ENCODE data around the gene CDH6.
"Not testable (repeated sequence)": the region's sequence is repeated elsewhere in the genome, so short reads cannot be mapped to it uniquely, and the experiment has no call there.

Gene CDH6

DNA sequence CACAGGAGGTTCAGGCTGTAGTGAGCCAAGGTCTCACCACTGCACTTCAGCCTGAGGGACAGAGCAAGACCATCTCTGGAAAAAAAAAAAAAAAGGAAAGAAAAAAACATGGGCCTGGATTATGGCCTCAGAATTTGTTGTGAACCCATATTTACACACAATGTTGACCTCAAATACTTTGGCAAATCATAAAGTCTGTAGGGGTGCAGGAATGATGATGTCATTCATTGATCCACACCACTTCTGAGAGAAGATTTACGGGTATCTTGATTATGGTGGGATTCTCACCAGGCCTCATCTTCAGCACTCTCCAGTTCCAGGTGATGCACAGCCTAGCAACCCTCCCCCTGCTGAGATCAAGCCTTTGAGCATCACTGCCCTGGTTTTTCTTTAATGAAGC is 156.9 kb downstream of the CDH6 start:
- Mint-ChIP-seq H3K27me3 (peaks cover 12% of the 10 kb centered on the region), H3K9me3 (no peaks in the 10 kb centered on the region), H3K27ac (no peak overlapping the region), H3K36me3 (ENCODE audit: low read depth) (no peaks in the 10 kb centered on the region), H3K4me1 (ENCODE audit: low read depth) (no peaks in the 10 kb centered on the region), H3K4me3 (no peak overlapping the region)
- no peak for DNase-seq

DNA sequence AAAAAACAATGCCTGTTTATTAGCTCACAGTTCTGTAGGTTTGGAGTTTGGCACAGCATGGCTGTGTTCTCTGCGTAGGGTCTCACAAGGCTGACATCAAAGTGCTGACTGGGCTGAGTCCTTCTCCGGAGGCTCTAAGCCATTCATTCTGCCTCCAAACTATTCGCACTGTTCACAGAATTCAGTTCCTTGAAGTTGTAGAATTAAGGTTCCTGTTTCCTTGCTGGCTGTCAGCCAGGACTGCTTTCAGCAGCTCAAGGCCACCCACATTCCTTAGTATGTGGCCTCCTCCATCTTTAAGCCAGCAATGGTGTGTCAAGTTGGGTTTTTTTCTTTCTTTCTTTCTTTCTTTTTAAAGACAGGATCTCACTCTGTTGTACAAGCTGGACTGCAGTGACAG is 161.9 kb downstream of the CDH6 start:
- H3K4me3 Mint-ChIP-seq, result no peak overlapping the region
- no peaks in the 10 kb centered on the region for H3K36me3 Mint-ChIP-seq (ENCODE audit: low read depth)
- H3K4me1 Mint-ChIP-seq (ENCODE audit: low read depth), result no peaks in the 10 kb centered on the region
- H3K27ac Mint-ChIP-seq, result no peak overlapping the region
- DNase-seq, result no peak
- H3K27me3 Mint-ChIP-seq, result peaks cover 12% of the 10 kb centered on the region
- no peaks in the 10 kb centered on the region for H3K9me3 Mint-ChIP-seq

DNA sequence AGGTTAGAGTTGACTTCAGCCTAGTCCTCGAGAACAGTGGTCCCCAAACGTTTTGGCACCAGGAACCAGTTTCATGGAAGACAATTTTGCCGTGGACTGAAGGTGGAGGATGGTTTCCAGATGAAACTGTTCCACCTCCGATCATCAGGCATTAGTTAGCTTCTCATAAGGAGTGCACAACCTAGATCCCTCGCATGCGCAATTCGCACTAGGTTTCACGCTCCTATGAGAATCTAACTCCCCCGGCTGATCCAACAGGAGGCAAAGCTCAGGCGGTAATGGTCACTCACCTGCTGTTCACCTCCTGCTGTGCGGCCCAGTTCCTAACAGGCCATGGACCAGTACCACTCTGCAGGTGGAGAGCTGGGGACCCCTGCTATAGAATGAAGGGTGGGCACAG is 163.6 kb downstream of the CDH6 start:
- no peaks in the 10 kb centered on the region for H3K9me3 Mint-ChIP-seq
- H3K36me3 Mint-ChIP-seq (ENCODE audit: low read depth), result no peaks in the 10 kb centered on the region
- H3K27me3 Mint-ChIP-seq, result peaks cover 17% of the 10 kb centered on the region
- DNase-seq, result no peak
- H3K4me3 Mint-ChIP-seq, result no peak overlapping the region
- no peak overlapping the region for H3K27ac Mint-ChIP-seq
- H3K4me1 Mint-ChIP-seq (ENCODE audit: low read depth), result no peaks in the 10 kb centered on the region

DNA sequence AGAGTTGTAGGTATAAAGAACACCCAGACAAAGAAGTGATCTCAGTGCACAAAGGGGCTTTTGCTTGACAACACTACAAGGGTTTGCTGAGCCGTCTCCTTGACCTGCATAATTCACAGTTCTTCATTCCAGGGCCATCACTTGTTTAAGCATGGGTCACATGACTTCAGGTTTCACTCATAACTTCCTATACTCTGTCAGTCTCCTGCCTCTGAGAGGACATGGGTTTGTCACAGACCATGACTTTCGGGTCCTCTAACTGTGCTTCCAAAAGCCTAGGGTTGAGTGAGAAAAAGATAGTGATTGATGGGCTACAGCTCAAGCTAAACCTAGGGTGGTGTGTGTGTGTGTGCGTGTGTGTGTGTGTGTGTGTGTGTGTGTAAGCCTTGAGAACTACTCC is 166.4 kb downstream of the CDH6 start:
- peaks cover 6% of the 10 kb centered on the region for H3K9me3 Mint-ChIP-seq
- H3K4me3 Mint-ChIP-seq, result no peak overlapping the region
- no peak for DNase-seq
- H3K27me3 Mint-ChIP-seq, result peaks cover 17% of the 10 kb centered on the region
- H3K27ac Mint-ChIP-seq, result no peak overlapping the region
- H3K4me1 Mint-ChIP-seq (ENCODE audit: low read depth), result no peaks in the 10 kb centered on the region
- H3K36me3 Mint-ChIP-seq (ENCODE audit: low read depth), result no peaks in the 10 kb centered on the region

DNA sequence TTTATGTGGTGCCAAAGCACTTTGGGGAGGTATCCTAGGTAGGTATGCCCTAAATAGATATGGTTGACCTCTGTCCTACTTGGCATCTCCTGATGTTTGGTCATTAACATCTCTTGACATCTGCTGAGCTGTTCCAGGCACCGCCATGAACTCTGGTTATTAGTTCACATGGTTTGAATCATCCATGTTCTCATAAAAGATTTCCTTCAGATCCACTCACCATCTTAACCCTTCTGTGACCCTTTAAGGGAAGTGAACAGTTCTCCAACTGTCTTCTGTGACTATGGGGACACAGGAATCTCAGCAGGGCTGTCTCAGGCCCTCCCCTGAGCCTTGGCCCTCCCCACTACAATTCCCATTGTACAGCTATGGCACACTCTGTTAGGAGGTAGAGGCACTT is 167.7 kb downstream of the CDH6 start:
- no peaks in the 10 kb centered on the region for H3K4me1 Mint-ChIP-seq (ENCODE audit: low read depth)
- H3K9me3 Mint-ChIP-seq, result peaks cover 7% of the 10 kb centered on the region
- H3K27ac Mint-ChIP-seq, result no peak overlapping the region
- DNase-seq, result no peak
- peaks cover 17% of the 10 kb centered on the region for H3K27me3 Mint-ChIP-seq
- H3K4me3 Mint-ChIP-seq, result no peak overlapping the region
- H3K36me3 Mint-ChIP-seq (ENCODE audit: low read depth), result no peaks in the 10 kb centered on the region

DNA sequence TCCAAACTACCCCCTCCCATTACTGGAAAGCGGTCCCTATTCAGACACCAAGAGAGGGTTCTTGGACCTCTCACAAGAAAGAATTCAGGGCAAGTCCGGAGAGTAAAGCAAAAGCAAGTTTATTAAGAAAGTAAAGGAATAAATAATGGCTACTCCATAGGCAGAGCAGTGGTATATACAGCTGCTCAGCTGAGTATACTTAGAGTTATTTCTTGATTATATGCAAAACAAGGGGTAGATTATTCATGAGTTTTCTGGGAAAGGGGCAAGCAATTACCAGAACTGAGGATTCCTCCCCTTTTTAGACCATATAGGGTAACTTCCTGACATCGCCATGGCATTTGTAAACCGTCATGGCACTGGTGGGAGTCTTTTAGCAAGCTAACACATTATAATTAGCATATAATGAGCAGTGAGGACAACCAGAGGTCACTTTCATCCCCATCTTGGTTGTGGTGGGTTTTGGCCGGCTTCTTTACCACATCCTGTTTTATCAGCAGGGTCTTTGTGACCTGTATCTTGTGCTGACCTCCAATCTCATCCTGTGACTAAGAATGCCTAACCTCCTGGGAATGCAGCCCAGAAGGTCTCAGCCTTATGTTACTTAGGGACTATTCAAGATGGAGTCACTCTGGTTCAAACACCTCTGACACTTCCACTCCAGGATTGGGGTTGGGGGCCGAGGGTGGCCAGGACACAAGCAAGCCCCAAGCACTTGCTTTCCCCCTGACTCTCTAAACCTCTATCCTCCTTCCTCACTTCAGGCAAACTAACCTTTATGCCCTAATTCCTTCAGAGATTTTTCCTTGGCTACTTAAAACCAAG is 168.4 kb downstream of the CDH6 start:
- not testable (repeated sequence) for H3K4me3 Mint-ChIP-seq; H3K9me3 Mint-ChIP-seq; H3K4me1 Mint-ChIP-seq (ENCODE audit: low read depth); DNase-seq; H3K36me3 Mint-ChIP-seq (ENCODE audit: low read depth); H3K27ac Mint-ChIP-seq
- H3K27me3 Mint-ChIP-seq, result peaks cover 20% of the 10 kb centered on the region

DNA sequence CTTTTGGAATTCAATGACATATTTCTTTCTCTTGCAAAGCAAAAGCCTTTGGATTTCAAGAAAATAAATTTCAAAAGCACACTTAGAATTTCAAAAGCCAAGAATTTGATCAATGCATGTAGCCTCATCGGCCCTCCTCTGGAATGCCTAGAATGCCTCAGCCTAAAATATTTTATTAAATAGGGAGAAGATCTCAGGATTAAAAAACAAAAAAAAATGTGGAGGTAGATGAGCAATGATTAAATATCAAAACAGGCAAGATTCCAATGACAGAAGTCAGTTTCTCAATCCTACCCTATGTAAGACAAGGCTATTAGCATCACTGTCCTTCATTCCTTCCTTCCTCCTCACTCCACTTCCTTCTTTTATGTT is 169.0 kb downstream of the CDH6 start:
- no peak overlapping the region for H3K4me3 Mint-ChIP-seq
- peaks cover 7% of the 10 kb centered on the region for H3K9me3 Mint-ChIP-seq
- no peak overlapping the region for H3K27ac Mint-ChIP-seq
- H3K4me1 Mint-ChIP-seq (ENCODE audit: low read depth), result no peaks in the 10 kb centered on the region
- peaks cover 20% of the 10 kb centered on the region for H3K27me3 Mint-ChIP-seq
- no peak for DNase-seq
- H3K36me3 Mint-ChIP-seq (ENCODE audit: low read depth), result no peaks in the 10 kb centered on the region

DNA sequence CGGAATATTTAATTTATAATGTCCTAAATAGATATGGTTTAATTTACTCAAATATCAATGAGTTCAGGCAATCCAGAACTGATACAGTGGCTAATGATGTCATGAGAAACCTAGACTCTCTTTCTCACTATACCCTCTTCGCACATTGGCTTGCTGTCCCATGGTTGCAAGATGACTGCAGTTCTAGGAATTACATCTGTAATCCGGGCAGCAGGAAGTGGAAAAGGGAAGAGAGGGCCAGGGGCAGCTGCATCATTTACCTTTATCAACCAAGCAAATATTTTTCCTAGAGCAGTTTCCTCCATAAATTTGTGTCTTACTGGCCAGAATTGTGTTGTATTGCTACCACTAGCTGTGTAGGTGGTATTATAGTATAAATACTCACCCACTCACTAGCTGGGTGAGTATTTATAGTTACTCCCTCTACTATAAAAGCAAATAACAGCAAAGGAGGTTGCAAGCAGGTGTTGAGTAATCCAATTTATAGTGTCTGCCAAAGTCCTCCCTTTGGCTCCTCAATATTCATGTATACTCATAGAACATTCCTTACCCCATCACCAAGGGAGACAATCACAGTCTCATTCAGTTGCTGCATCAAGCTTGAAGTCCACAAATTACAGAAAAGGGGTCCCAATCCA is 169.6 kb downstream of the CDH6 start:
- Mint-ChIP-seq H3K27me3 (peaks cover 20% of the 10 kb centered on the region), H3K36me3 (ENCODE audit: low read depth) (no peaks in the 10 kb centered on the region), H3K27ac (no peak overlapping the region), H3K4me1 (ENCODE audit: low read depth) (no peaks in the 10 kb centered on the region), H3K9me3 (peaks cover 7% of the 10 kb centered on the region), H3K4me3 (no peak overlapping the region)
- no peak for DNase-seq

DNA sequence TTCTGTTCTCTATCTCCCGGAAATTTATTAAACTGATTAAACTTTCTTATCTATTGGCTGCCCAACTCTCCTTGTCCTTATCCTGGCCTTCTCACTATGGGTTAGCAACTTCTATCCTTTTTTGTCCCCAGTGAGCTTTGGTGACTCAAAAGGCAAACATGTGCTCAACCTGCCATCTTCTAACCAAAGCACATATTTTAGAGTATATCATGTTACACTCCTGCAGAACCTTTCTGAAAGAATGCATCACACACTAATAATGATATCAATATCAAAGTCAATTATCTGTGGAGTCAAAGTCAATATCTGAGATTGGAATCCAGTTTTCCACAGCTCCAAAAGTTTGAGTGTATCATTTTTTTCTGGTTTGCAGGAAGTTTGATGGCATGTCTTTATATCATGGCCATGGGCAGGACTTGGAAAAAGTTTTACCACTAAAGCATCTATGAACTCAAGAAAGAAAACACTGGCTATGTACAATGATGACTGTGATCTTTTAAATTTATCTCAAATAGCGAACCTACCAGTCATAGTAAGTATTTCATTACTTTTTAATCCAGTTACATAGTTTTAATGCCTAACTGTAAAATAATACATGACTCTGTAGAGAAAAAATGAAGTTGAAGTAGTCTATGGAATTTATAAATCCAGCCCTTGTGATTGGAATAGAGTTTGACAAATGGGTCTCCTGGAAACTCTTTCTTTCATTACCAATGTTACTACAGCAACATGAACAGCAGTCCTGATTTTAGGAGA is 171.6 kb downstream of the CDH6 start:
- Mint-ChIP-seq H3K27me3 (peaks cover 25% of the 10 kb centered on the region), H3K9me3 (peaks cover 7% of the 10 kb centered on the region), H3K36me3 (ENCODE audit: low read depth) (no peaks in the 10 kb centered on the region), H3K4me3 (no peak overlapping the region), H3K27ac (no peak overlapping the region), H3K4me1 (ENCODE audit: low read depth) (no peaks in the 10 kb centered on the region)
- DNase-seq, result no peak

DNA sequence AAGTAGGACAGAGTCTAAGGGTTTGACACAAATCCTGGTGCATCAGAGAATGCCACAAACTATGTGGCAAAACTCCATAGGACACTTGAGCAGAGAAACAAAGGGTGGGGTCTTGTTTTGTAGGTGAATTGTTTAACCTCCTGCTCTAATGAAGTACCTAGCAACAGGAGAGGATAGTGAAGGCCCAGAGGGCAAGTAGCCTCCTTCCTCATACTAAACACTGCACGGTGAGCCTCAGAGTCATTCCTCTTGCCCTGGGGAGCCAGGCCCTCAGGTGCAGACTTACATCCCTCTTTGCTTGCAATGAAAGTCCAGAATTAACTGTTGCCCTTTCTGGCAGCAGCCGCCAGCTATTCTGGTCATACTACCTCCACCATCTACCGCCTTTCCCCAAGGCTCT is 172.3 kb downstream of the CDH6 start:
- Mint-ChIP-seq H3K4me3 (no peak overlapping the region), H3K9me3 (peaks cover 7% of the 10 kb centered on the region), H3K36me3 (ENCODE audit: low read depth) (no peaks in the 10 kb centered on the region), H3K27ac (no peak overlapping the region), H3K4me1 (ENCODE audit: low read depth) (no peaks in the 10 kb centered on the region), H3K27me3 (peaks cover 26% of the 10 kb centered on the region)
- no peak for DNase-seq

DNA sequence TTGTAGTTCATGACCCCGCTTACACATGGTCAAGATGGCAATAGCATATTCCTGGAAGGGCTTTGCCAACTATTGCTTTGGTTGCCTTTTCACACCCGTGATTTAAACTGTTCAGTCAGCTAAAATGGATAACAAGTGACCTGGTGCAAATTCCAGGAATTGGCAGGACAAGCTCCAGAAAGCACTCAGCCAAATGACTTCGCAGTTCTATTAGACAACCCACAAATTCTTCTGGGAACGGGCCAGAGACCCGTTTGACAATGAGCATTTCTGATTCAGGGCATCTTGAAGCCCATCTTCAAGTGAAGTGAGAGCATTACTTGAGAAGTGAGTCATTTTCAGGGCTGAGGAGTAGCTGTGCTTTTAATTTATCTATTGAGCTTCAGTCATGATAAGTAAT is 173.5 kb downstream of the CDH6 start:
- Mint-ChIP-seq H3K27me3 (peaks cover 24% of the 10 kb centered on the region), H3K27ac (no peak overlapping the region), H3K4me3 (no peak overlapping the region), H3K9me3 (peaks cover 7% of the 10 kb centered on the region), H3K4me1 (ENCODE audit: low read depth) (no peaks in the 10 kb centered on the region), H3K36me3 (ENCODE audit: low read depth) (no peaks in the 10 kb centered on the region)
- no peak for DNase-seq

DNA sequence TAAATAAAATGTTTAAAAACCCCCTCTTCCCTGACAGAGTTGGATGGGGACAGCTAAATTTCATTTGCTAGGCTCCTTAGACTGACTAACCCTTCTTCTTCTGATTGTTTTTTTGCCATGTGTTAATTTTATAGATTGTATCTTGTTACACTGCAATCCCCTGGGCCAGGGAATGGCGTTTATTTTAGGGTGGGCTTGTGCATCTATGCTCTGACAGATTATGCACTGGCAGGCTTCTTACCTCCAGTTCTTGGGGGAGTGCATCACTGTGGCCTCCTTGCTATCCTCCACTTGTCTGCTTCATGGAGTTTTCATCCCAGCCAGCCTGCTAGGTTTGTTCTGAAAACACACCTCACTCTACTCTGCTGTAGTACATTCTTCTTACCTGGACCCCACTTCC is 178.6 kb downstream of the CDH6 start:
- Mint-ChIP-seq H3K4me3 (no peak overlapping the region), H3K27ac (no peak overlapping the region), H3K36me3 (ENCODE audit: low read depth) (no peaks in the 10 kb centered on the region), H3K9me3 (no peaks in the 10 kb centered on the region), H3K4me1 (ENCODE audit: low read depth) (no peaks in the 10 kb centered on the region), H3K27me3 (peaks cover 11% of the 10 kb centered on the region)
- no peak for DNase-seq

DNA sequence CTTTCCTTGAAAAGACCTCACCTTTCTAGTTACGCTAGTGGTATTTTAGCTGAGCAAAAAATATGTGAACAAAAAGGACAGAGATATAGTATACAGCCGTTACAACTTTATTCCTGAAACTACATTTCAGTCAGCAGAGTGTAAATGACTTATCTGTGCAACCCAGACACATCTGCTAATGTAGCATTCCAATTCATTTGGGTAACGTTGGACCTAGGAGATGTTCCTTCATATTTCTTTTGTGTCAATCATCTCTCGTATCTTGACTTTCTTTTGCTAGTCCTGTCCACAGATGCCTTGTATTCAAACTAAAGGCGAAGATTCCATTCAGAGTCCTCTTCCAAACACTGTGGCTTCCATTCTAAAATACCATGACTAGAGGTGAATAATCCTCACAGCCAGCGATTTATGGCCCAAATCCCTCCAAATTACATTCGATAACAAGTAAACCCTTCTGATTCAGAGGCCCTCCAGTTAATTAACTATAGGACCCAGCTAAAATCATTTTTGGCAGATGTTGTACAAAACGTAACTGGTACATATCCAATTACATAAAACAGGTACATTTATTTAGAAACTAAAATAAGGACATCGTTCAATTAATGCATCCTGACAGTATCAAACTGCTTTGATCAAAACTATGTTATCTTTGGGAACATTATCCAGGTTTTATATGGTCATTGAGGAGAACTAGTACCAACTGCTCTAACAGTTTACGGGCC is 182.7 kb downstream of the CDH6 start:
- H3K4me3 Mint-ChIP-seq, result no peak overlapping the region
- H3K36me3 Mint-ChIP-seq (ENCODE audit: low read depth), result no peaks in the 10 kb centered on the region
- no peak overlapping the region for H3K27ac Mint-ChIP-seq
- peaks cover 1% of the 10 kb centered on the region for H3K27me3 Mint-ChIP-seq
- no peaks in the 10 kb centered on the region for H3K9me3 Mint-ChIP-seq
- H3K4me1 Mint-ChIP-seq (ENCODE audit: low read depth), result no peaks in the 10 kb centered on the region
- DNase-seq, result no peak

DNA sequence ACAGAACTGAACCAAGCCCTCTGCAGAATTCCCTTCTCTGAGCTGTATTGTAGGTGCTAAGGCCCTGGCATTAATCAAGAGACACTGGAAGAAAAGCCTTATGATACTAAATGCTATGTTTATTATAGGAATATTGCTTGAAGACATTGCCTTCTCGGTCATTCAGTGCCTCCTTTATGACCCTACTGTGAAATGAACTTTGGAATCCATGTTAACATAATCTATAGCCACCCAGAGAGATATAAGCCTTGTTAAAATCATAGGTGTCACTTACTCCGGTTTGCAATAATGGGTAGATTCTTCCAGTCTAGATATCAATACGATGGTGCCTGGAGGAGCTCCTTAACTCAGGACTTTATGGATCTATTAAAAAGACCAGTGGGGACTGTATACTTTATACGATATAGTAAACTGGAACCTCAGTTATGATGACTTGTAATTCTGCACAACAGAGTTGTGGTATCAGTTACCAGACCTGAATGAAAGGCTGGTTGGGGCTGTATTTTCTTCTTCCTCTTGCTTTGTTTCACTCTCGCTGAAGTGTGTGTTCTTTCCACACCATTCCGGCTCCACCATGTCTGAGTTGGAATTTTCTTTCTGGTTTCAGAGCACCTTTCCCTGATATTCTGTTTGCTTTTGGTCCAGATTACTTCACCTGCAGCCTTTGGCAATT is 183.9 kb downstream of the CDH6 start:
- DNase-seq, result no peak
- Mint-ChIP-seq H3K9me3 (no peaks in the 10 kb centered on the region), H3K27me3 (peaks cover 7% of the 10 kb centered on the region), H3K4me1 (ENCODE audit: low read depth) (no peaks in the 10 kb centered on the region), H3K36me3 (ENCODE audit: low read depth) (no peaks in the 10 kb centered on the region), H3K27ac (no peak overlapping the region), H3K4me3 (no peak overlapping the region)
